Keratinocyte (primary cell): ENCODE results near the gene CNTRL. TPM values are rescaled to one million over a fixed set of nuclear protein-coding genes. Genes with fewer than 3 reads are reported as not detected.
"Not testable (repeated sequence)": the region's sequence is repeated elsewhere in the genome, so short reads cannot be mapped to it uniquely, and the experiment has no call there.

Experiments used
- DNase-seq: peaks from one replicate; pipeline ENCODE4 v3.0.0-alpha.2; 2011; ENCODE audit warnings: low read depth, missing footprints, low spot score
- FAIRE-seq: peaks from 2 replicates; lab custom pipeline; 2011; peaks lifted over from hg19 to GRCh38; lab: Jason Lieb, UNC
- H2AFZ ChIP-seq: 2 replicates; pipeline ENCODE4 v1.6.0; 2012; ENCODE audit warnings: low read length, control low read depth, inconsistent platforms; ENCODE audit not compliant: control insufficient read depth
- H3K27ac ChIP-seq: 2 replicates; pipeline ENCODE4 v1.5.1; 2011; ENCODE audit warnings: low read length; ENCODE audit not compliant: control insufficient read depth, insufficient read depth
- H3K27me3 ChIP-seq: 3 replicates; pipeline ENCODE4 v1.6.0; 2011; ENCODE audit warnings: low read length; ENCODE audit not compliant: control insufficient read depth, insufficient read depth; ENCODE audit errors: extremely low read depth
- H3K36me3 ChIP-seq, 2 experiments: 2 replicates in 1 of 2; 3 replicates in 1 of 2; pipeline ENCODE4 v1.5.1; 2011; ENCODE audit warnings: low read length in 2 of 2, mild to moderate bottlenecking in 1 of 2; ENCODE audit not compliant: control insufficient read depth in 2 of 2, insufficient read depth in 2 of 2; ENCODE audit errors: extremely low read depth in 1 of 2
- H3K4me1 ChIP-seq: 3 replicates; pipeline ENCODE4 v1.5.1; 2011; ENCODE audit warnings: low read length; ENCODE audit not compliant: control insufficient read depth, insufficient read depth; ENCODE audit errors: extremely low read depth
- H3K4me2 ChIP-seq: 3 replicates; pipeline ENCODE4 v1.6.0; 2011; ENCODE audit warnings: low read depth, low read length; ENCODE audit not compliant: control insufficient read depth, insufficient read depth; ENCODE audit errors: extremely low read depth
- H3K4me3 ChIP-seq, 3 experiments: fragments of 200-600 bp in 1 of 3; sonication (generic) in 1 of 3; 2 replicates in 2 of 3; 3 replicates in 1 of 3; pipeline ENCODE4 v1.5.1; 2011 to 2016; ENCODE audit warnings: low read length in 3 of 3, mild to moderate bottlenecking in 3 of 3, control low read depth in 2 of 3, inconsistent platforms in 1 of 3, low read depth in 1 of 3, mixed read lengths in 1 of 3, mixed run types in 1 of 3, moderate library complexity in 1 of 3; ENCODE audit not compliant: control insufficient read depth in 2 of 3, insufficient read depth in 2 of 3; ENCODE audit errors: extremely low read depth in 1 of 3
- H3K79me2 ChIP-seq: 2 replicates; pipeline ENCODE4 v1.6.0; 2012; ENCODE audit warnings: low read length; ENCODE audit not compliant: control insufficient read depth, insufficient read depth
- H3K9ac ChIP-seq: 3 replicates; pipeline ENCODE4 v1.6.0; 2011; ENCODE audit warnings: low read length; ENCODE audit not compliant: control insufficient read depth, insufficient read depth; ENCODE audit errors: extremely low read depth
- H3K9me1 ChIP-seq: 3 replicates; pipeline ENCODE4 v1.6.0; 2011; ENCODE audit warnings: low read length; ENCODE audit not compliant: control insufficient read depth, insufficient read depth; ENCODE audit errors: extremely low read depth
- H3K9me3 ChIP-seq: 2 replicates; pipeline ENCODE4 v1.5.1; 2012; ENCODE audit warnings: low read depth, low read length; ENCODE audit not compliant: control insufficient read depth
- H4K20me1 ChIP-seq: 3 replicates; pipeline ENCODE4 v1.6.0; 2011; ENCODE audit warnings: low read length; ENCODE audit not compliant: control insufficient read depth, insufficient read depth; ENCODE audit errors: extremely low read depth
- EZH2 ChIP-seq: IDR thresholded peaks from one replicate; pipeline ENCODE4 v1.6.1; 2012; ENCODE audit warnings: inconsistent platforms, mild to moderate bottlenecking, low read length, moderate library complexity
- dilution Hi-C: fragments of 300-500 bp; cut with MboI; formaldehyde crosslinking; loops from one replicate; pipeline ENCODE4 v1.7.0; 2020; ENCODE audit warnings: low sequenced_read_pairs; ENCODE audit not compliant: extremely low pct_ligation_motif_present
- polyA plus RNA-seq, 5 experiments: library from polyadenylated mRNA; depleted of rRNA in 3 of 5; stranded (reverse) in 3 of 5; stranded (forward) in 1 of 5; unstranded in 1 of 5; fragments of >200 nt; gene quantifications; 1 replicate in 1 of 5; 2 replicates in 3 of 5; 3 replicates in 1 of 5; pipeline versions ENCODE4 v1.2.1 to v1.2.3, GENCODE V29; 2011 to 2012; ENCODE audit warnings: missing spikeins in 2 of 5, low read depth in 1 of 5, low replicate concordance in 1 of 5
- TF ChIP-seq, protein P1 (sequence below), 3 experiments: IDR thresholded peaks in 1 of 3; conservative IDR thresholded peaks in 1 of 3; optimal IDR thresholded peaks in 1 of 3; 2 replicates in 2 of 3; 3 replicates in 1 of 3; pipeline versions ENCODE3 to v1.5.1; 2011; ENCODE audit warnings: low read length in 3 of 3, mild to moderate bottlenecking in 3 of 3, moderate library complexity in 2 of 3, control low read depth in 1 of 3, inconsistent platforms in 1 of 3; ENCODE audit not compliant: insufficient read depth in 2 of 3; ENCODE audit errors: extremely low read depth in 1 of 3

Gene CNTRL
- polyA plus RNA-seq, 1 donor (not counting 4 experiments of a cell fraction or from before 2014, with no cell fraction given) = 5.3 TPM

DNA sequence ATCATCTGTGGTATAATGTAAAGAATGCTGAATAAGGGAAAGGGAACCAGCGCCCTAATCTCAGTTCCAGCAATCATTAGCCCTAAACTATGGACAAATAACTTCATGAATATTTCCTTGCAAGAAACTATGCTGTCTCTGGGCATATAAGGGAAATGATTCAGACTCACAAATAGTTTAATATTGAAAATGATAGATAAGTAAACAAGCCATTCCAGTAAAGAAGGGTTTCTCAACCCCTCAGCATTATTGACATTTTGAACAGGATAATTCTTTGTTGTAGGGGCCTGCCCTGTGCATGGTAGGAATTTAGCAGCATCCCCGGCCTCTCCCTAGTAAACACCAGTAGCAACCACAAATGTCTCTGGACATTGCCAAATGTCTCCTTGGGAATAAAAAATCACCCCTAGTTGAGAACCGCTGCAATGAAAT is 48.5 kb upstream of the CNTRL start:
- no peak for FAIRE-seq
- H4K20me1 ChIP-seq = no peaks in the 10 kb centered on the region
- H3K4me3 ChIP-seq = no peak overlapping the region
- no peak overlapping the region for H3K4me2 ChIP-seq
- no peak overlapping the region for H3K9ac ChIP-seq
- H3K9me1 ChIP-seq = no peaks in the 10 kb centered on the region
- dilution Hi-C loops = no loop called here
- TF ChIP-seq EZH2 = no peak
- TF ChIP-seq, protein P1, sequence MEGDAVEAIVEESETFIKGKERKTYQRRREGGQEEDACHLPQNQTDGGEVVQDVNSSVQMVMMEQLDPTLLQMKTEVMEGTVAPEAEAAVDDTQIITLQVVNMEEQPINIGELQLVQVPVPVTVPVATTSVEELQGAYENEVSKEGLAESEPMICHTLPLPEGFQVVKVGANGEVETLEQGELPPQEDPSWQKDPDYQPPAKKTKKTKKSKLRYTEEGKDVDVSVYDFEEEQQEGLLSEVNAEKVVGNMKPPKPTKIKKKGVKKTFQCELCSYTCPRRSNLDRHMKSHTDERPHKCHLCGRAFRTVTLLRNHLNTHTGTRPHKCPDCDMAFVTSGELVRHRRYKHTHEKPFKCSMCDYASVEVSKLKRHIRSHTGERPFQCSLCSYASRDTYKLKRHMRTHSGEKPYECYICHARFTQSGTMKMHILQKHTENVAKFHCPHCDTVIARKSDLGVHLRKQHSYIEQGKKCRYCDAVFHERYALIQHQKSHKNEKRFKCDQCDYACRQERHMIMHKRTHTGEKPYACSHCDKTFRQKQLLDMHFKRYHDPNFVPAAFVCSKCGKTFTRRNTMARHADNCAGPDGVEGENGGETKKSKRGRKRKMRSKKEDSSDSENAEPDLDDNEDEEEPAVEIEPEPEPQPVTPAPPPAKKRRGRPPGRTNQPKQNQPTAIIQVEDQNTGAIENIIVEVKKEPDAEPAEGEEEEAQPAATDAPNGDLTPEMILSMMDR (optimal IDR thresholded peaks at IDR 0.05 in 1 of 3, IDR thresholded peaks at IDR 0.05 in 1 of 3, conservative IDR thresholded peaks at IDR 0.05 in 1 of 3; ENCODE audit: extremely low read depth in 1 of 3, insufficient read depth in 2 of 3, low read length in 3 of 3) = no peak
- H3K36me3 ChIP-seq = no peaks in the 10 kb centered on the region
- H3K79me2 ChIP-seq = no peaks in the 10 kb centered on the region
- no peaks in the 10 kb centered on the region for H3K27me3 ChIP-seq
- H2AFZ ChIP-seq = no peak overlapping the region
- DNase-seq = no peak
- no peaks in the 10 kb centered on the region for H3K4me1 ChIP-seq
- H3K27ac ChIP-seq = no peak overlapping the region
- no peaks in the 10 kb centered on the region for H3K9me3 ChIP-seq

DNA sequence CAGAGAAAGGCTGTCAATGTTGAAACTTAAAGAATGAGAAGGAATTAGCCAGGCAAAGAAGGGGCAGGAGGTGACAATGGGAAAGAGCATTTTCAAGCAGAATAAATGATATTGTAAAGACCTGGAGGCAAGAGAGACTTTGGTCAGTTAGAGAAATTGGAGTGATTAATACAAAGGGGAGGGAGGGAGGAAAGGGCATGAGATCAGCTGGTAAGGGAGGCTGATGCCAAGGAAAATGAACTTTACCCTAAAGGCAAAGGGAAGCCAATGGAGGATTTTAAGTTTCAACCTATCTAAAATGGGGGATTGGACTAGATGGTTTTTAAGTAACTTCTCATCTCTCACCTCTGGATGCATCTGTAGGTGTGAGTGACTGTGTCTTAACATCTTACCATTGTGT is 48.0 kb upstream of the CNTRL start:
- Histone ChIP-seq H2AFZ (no peak overlapping the region), H3K4me2 (no peak overlapping the region), H4K20me1 (no peaks in the 10 kb centered on the region), H3K4me1 (no peaks in the 10 kb centered on the region), H3K9me3 (no peaks in the 10 kb centered on the region), H3K27ac (no peak overlapping the region), H3K9ac (no peak overlapping the region), H3K36me3 (no peaks in the 10 kb centered on the region), H3K9me1 (no peaks in the 10 kb centered on the region), H3K27me3 (no peaks in the 10 kb centered on the region), H3K79me2 (no peaks in the 10 kb centered on the region), H3K4me3 (no peak overlapping the region)
- dilution Hi-C loops = no loop called here
- DNase-seq (no peak), FAIRE-seq (no peak)
- no peak for TF ChIP-seq EZH2
- TF ChIP-seq, protein P1 (optimal IDR thresholded peaks at IDR 0.05 in 1 of 3, IDR thresholded peaks at IDR 0.05 in 1 of 3, conservative IDR thresholded peaks at IDR 0.05 in 1 of 3; ENCODE audit: extremely low read depth in 1 of 3, insufficient read depth in 2 of 3, low read length in 3 of 3) = no peak

DNA sequence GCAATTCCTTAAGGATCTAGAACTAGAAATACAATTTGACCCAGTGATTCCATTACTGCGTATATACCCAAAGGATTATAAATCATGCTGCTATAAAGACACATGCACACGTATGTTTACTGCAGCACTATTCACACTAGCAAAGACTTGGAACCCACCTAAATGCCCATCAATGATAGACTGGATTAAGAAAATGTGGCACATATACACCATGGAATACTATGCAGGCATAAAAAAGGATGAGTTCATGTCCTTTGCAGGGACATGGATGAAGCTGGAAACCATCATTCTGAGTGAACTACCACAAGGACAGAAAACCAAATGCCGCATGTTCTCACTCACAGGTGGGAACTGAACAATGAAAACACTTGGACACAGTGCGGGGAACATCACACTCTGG is 46.5 kb upstream of the CNTRL start:
- H3K27me3 ChIP-seq, H2AFZ ChIP-seq, H3K4me2 ChIP-seq, H3K27ac ChIP-seq, dilution Hi-C loops, H3K9me1 ChIP-seq, H3K4me3 ChIP-seq, H3K4me1 ChIP-seq, H3K9me3 ChIP-seq, H3K36me3 ChIP-seq, H3K9ac ChIP-seq, H3K79me2 ChIP-seq, FAIRE-seq, H4K20me1 ChIP-seq, DNase-seq: not testable (repeated sequence)
